Stimulated activated CD4-positive, alpha-beta T cell treated with anti-CD3 and anti-CD28 coated beads, Interleukin-4, amount 100 ng/mL, for 1 hour (primary cell): ENCODE data around the gene GRAMD1C.

Source experiments
- DNase-seq: peaks from one replicate; pipeline ENCODE4 v3.0.0-alpha.2; 2020

Gene GRAMD1C

DNA sequence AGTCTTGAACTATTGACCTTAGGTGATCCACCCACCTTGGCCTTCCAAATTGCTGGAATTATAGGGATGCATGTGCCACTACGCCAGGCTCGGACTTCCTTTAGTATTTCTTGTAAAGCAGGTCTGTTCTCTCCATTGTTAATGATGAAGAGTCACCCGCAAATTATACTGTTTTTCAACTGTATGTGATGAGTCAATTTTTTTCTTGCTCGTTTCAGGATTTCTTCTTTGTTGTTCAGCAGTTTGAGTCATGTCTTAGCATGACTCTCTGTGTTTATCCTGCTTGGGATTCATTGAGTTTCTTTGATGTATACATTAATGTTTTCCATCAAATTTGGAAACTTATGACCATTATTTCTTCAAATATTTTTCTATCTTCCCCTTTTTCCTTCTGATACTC is 28.9 kb downstream of the GRAMD1C start:
- no peak for DNase-seq

DNA sequence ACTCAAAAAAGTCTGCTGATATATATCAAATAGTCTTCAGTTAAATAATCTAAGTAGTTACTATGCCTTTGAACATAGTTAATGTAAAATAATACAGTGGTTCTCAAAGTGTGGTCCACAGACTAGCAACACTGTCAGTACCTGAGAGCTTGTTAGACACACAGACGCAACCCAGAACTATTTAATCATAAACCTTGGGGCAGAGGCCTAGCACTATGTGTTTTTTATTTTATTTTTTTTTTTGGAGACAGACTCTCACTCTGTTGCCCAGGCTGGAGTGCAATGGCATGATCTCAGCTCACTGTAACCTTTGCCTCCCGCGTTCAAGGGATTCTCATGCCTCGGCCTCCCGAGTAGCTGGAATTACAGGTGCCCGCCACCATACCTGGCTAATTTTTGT is 34.7 kb downstream of the GRAMD1C start:
- no peak for DNase-seq

DNA sequence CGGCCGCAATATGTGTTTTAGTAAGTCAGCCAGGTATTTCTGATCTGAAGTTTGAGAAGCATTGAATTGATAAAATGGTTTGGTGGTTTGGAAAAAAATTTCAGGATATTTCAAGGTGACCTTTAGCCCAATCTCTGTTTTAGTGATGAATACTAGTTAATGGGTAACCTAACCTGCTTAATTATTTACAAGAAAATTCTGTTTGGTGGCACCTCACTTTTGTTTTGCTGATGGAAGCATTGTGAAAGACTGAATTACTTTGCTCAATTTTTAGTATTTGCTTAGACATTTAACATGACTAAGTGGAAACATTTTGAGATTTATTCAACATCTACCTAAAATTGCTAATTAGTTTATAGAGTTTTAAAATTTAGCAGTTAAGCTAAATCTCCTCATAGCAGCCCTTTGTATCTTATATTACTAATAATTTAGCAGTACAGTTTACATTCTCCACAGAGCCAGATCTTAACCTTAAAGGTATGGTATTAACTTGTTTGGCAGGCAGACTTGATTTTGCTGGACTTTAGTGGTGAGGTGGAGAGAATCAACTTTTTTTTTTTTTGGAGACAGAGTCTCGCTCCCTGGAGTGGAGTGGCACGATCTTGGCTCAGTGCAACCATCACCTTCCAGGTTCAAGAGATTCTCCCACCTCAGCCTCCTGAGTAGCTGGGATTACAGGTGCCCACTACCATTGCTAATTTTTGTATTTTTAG is 35.4 kb downstream of the GRAMD1C start:
- no peak for DNase-seq

DNA sequence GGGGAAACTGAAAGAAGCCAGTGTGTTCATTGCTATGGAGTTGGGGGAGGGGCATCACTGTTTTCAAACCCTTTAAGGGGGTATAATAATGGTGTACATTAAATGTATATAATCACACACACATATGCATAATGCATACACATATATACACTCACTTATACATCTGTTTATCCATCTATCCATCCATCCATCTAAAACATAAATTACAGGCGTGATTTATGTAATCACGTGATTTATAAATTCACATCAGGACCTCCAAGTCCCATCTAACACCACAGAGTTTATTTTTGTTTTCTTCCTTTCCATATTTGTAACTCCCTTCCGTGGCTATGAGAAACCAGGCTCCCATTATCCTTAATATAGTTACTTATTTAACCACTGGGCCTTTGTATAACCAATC is 39.8 kb downstream of the GRAMD1C start:
- DNase-seq = no peak

DNA sequence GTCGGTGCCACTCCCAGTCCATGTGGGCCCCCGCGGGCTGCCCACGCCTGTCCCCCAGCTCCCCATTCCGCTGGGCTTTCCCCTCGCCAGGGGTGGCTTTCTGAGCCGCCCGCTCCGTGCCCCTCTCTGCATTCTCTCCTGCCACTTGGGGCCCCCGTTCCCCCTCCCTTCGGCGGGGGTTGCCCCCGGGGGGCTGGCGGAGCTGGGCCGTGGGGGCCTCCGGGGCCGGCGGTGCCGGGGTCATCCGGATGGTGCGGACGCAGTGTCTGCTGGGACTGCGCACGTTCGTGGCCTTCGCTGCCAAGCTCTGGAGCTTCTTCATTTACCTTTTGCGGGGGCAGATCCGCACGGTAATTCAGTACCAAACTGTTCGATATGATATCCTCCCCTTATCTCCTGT is 46.5 kb downstream of the GRAMD1C start:
- DNase-seq = no peak

DNA sequence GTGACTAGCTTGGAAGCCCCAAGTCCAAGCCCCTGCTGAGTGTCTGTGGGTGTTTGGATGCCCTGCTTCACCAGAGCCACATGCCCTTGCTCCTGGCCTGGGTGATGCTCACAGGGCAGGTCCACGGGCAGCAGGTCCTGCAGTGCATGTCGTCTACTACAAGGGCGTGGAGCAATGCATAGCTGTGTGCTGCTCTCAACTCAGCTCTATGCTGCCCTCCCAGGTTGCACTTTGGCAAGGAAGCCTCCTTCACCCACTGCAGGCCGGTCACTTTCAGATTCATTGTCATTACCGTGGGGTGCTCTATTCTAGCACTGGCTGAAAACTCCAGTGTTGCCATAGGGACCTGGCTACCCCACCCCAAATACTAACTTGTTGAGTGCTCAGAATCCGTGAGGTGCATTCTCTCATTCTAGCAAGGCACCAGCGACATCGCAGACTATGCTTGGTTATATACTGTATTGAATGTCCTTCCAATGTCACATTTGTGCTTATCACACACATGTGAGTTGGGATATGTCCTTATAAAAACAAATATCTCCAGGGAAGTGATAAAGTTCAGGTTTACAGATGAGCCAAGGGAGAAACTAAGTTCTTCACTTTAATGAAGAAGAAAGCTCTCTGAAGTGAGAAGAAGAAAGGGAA is 51.8 kb downstream of the GRAMD1C start:
- no peak for DNase-seq

DNA sequence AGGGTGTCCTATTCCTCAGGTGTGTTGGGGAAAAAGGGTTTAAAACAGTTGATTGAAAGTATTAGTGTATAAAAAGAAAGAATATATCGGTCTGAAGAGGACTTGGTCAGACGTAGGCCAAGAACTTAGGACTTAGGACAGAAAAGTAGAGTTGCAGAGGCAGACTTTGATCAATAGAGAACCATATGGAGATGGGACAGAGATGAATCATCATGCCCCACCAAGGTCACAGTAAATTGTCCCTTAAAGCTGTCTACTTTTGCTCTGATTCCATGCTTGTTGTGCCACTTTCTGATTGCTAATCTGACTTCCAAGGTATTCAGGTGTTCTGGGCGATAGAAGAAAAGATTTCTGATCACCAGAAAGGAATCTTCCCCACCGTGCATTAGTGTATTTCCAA is 56.3 kb downstream of the GRAMD1C start:
- no peak for DNase-seq

DNA sequence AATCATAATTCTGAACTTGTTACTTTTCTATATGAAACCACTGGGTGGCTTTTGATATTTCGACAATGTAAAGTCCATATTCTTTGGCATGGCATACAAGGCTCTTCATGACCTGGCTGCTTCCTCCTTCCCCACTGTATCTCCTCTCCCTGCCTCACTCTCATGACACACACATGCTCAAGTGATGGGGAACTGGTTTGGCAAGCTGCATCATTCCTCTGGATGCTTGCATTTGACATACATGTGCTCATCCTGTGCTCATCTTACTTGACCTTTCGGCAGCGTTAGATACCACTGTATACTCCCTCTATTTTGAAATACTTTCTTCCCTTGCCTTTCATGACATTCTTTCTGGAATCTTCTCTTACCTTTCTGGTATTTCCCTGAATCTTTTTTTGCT is 57.4 kb downstream of the GRAMD1C start:
- DNase-seq = no peak

DNA sequence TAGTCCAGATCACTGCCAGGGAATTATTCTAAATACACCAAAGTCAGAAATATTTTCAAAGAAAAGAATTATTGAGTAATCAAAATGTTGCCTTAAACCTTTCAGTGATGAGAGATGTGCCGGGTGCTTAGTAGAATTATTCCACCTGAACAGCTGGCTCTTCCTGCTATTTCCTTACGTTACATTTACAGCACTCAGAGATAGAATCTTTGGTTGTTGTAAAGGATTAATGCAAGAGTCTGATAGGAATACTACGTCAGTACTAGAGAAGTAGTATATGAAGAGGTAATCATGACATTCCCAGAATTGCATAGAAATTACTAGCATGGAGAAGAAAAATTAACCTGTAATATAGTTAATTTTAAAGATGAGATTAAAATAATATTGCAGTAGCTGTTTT is 58.3 kb downstream of the GRAMD1C start:
- DNase-seq = no peak

DNA sequence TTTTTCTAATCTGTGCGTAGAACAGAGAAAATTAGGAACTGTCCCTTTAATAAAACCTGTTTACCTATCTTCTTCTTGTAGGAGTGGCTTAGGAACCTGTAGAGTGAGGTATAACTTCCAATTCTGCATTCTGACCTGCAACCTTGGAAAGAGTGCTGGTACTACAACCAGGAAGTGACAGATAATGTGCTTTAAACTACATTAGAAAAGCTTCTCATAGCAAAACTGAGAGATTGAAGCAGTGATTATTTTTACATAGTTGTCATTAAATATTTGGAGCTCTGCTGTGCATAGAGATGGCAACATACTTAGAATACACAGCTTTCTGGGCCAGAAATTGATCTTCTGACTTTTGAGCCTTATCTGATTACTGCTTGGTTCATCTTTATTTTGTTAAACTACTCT is 58.8 kb downstream of the GRAMD1C start:
- no peak for DNase-seq

DNA sequence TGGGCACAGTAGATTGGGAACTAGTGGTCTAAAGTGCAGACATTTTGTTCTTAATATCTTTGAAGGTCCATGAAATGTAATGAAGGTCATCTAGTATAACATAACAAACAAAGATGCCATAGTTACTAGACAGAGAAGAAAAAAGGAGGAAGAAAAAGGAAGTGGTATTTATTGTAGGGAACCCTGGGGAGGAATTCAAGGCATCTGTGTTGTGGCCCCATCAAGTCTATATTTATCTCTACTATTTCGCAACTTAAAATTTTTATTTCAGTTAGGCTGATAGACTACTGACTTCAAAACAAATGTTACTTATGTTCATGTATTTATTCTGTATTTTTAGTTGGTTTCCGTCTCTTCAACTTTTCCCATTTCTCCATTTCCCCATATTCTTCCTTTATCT is 60.3 kb downstream of the GRAMD1C start:
- no peak for DNase-seq

DNA sequence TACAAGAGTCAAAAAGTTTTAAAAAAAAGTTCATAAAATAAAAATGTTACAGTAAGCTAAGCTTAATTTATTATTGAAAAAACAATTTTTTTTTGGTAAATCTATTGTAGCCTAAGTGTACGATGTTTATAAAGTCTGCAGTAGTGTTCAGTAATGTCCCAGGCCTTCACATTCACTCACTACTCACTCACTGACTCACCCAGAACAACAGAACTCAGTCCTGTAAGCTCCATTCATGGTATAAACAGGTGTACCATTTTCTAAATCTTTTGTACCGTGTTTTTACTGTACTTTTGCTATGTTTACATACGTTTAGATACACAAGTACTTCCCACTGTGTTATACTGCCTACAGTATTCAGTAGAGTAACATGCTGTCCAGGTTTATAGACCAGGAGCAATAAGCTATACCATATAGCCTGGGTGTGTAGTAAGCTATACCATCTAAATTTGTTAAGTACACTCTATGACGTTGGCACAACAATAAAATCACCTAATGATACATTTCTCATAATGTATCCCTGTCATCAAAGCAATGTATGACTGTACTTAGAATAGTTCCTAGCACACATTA is 68.1 kb downstream of the GRAMD1C start:
- no peak for DNase-seq

DNA sequence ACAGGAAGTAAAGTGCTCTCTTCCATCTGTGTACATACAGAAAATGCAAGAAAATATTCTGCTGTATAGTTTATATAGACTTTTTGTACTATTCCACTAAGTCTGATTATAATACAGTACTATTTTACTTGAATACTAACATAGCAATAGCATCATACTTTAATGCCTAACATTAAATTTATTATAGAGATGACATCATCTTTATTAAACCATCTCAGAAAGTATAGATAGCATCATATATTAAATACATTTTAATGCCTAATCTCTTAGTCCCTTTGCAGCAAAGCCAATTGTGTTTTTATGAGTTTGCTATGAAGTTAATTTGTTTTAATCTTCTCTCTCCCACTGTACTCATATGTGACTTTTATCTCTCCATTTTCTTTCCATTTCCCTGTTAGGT is 69.5 kb downstream of the GRAMD1C start:
- DNase-seq = no peak

DNA sequence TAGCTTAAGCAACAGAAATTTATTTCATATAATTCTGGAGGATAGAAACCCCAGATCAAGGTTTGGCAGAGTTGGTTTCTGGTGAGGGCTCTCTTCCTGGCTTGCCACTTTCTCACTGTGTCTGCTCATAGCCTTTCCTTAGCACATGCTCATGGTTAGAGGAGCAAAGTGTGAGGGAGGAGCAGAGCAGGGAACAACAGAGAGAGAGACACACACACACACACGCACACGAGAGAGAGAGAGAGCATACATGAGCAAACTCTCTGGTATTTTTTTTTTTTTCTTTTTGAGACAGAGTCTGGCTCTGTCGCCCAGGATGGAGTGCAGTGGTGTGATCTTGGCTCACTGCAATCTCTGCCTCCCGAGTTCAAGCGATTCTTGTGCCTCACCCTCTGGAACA is 72.4 kb downstream of the GRAMD1C start:
- no peak for DNase-seq

DNA sequence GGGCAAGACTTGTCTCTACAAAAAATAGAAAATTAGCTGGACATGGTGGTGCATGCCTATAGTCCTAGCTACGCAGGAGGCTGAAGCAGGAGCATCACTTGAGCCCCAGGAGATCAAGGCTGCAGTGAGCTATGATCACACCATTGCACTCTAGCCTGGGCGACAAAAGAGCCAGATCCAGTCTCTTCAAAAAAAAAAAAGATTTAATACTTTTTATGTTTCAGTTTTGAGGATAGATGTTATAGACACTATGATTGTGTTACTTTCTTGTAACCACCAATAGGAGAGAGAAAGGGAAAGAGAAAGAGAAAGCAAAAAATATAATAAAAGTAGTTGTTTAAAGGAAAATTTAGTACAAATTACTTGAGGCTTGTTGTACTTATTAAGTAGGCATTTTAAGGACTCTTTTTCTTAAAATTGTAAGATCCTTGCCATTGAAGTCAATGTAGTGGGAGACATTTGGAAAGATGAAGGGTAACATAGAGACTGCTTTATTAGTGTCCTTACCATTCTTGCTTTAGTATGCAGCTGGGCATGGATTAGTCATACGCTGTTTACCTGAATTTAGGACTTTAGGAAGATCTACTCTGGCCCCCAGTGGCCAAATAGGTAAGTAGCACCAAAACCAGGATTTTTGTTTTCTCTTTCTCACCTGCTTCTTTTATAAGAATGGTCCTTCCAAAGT is 74.1 kb downstream of the GRAMD1C start:
- no peak for DNase-seq

DNA sequence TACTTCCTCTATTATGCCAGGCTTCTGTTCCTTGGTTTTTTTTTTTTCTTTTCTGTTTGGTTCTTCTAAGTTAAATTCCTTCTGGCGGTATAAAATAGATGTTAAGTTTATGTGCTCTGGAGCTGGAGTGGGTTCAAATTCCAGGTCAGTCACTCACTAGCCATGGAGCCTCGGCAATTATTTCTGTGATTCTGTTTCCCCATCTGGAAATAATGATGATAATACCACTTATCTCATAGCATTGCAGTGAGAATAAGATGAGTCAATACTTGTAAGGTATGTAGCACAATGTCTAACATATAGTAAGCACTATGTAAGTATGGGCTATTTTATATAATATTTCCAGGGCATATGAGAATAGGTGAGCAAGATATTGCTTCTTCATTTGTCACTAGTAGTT is 76.1 kb downstream of the GRAMD1C start:
- DNase-seq = no peak

DNA sequence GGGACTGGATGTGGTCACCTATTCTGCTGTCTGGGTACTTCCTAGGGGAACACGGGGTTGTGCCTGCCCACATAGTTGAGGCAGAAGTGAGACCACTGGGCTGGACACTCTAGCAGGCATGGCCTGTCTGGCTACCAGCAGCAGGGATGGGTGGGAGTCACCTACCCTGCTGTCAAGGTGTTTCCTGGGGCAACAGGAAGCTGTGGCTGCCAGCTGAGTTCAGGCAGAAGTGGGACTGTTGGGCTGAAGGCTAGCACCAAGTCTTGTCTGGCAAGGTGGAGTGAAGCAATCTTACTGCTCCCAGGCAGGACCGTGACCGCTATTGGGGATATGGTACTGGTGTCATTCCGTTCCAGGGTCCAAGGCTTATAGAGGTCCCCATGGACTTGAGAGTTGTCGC is 89.0 kb downstream of the GRAMD1C start:
- DNase-seq = no peak

DNA sequence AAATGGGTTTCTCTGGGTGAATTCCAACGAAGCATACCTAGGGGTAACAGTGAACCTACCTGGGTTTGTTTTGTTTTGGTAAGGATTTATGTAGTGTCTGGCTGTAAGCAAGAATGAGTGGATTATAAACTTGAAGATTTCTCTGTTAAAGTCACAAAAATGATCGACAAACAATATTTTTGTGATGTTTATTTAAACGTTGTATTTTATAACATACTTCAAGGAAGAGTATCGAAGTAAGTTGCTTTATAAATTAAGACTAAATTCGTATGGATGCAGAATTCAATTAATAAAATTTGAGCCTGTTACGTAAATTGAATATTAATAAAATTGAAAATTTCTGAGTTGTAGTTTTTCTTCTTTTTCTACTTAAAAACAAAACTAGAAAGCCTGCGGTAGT is 108.2 kb downstream of the GRAMD1C start:
- DNase-seq = no peak

DNA sequence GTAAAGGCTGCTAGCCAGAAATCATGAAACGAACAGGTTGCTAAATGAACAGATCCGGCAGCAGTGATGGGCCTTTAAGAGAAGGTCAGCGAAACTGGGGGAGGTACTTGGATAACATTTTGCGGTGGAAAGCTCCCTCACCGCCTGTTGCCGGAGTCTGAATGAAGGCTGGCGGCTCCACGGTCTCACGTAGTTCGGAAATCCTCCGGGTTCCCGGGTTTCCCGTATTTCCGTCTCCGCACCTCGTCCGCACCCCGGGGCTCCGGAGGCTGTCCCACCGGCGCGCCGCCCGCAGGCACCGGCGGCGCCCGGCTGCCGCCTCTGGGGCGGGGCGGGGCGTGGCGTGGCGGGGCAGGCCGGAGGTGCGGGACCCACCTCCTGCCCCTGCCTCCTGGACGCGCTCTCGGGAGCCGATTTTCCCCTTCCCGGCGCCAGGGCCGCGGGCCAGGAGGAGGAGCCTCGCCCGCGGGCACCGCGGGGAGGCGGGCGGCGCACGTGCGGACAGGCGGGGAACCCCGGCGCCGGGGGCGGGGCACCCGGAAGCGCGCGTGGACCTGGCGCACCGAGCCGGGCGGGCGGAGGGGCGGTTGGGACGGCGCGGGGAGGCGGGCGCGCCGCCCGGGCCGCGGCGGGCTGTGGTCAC is 108.9 kb downstream of the GRAMD1C start, which contains the start of gene ZDHHC23:
Gene ZDHHC23, plus strand, starts transcription at position 642 of the 643 bp plus-strand sequence. CDS start 790 bp downstream, outside the sequence.
- peak; percentile 73 for DNase-seq

DNA sequence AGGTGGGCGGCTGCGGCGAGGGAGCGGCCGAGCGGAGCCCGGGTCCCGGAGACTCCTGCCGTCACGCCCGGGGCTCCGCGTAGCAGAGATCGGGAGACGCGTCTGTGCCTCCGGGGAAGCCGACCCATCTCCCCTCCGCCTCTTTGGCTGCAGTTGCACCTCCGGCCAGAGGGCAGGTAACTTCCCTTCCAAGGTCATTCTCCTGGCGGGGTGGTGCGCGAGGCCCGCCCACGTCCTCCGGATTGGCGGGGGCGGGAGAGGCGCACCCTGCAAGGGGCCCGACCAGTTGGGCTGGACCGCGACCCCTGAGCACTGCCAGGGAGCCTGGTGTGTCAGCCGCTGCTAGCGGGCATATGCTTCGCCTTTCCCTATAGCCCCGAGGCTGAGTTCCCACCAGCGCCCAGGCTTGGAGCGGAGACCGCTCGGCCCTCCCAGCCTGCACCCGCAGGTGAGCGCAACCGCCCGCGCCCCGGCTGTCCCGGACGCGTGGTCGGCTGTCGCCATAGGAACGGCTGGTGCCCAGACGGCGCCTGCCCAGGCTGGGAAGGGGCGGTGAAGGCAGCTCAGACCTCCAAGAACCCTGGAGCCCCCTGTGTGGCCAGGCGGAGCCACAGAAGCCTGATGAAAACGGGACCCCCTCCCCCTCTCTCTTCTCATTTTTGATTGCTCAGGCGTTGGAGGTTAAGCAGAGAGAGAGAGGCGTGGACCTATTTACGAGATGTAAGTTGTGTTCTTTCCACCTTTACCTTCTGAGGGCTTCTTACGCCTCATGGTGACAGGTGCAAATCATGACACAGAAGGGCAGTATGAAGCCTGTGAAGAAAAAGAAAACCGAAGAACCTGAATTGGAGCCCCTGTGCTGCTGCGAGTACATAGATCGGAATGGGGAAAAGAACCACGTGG is 109.7 kb downstream of the GRAMD1C start:
- peak; percentile 27 for DNase-seq

DNA sequence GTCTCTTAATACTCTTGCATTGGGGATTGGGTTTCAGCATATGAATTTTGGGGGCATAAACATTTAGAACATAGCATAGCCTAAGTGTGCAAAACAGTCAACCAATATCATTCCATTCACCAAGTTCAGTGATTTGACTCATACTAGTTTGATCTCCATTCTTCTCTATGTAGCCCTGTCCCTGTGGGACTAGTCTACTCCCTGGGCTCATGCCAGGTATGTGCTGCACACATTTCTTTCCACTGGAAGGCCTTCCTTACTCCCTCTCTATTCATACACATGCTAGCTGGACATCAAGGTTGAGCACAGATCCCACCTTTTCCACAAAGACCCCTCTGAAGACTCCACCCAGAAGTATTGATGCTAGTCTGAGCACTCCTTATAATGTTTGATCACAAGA is 114.3 kb downstream of the GRAMD1C start:
- no peak for DNase-seq

DNA sequence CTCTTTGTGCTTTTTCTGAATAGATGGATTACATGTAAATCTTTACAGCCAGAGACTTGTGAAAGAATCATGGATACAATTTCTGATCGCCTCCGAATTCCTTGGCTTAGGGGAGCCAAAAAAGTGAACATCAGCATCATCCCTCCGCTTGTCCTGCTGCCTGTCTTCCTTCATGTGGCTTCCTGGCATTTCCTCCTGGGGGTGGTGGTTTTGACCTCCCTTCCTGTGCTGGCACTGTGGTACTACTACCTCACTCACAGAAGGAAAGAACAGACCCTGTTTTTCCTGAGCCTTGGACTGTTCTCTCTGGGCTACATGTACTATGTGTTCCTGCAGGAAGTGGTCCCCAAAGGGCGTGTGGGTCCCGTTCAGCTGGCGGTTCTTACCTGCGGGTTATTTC is 115.1 kb downstream of the GRAMD1C start:
- DNase-seq = no peak
